Heart left ventricle (tissue), 16 donors: ENCODE measurements around the gene SLC7A7. TPM values are rescaled to one million over a fixed set of nuclear protein-coding genes. Genes with fewer than 3 reads are reported as not detected.

Source experiments
- ATAC-seq, 4 donors: fragments of 200-7000 bp; cut with Tn5 transposase; one replicate each; pipeline ENCODE4 v1.9.1; 2020 to 2022; ENCODE audit warnings: moderate library complexity in 4 of 4, mild to moderate bottlenecking in 3 of 4, moderate number of reproducible peaks in 1 of 4
- DNase-seq, 5 donors: peaks; one replicate each; pipeline ENCODE4 v3.0.0-alpha.2; 2020
- H3K27ac ChIP-seq, 12 donors: fragments of 200-600 bp; sonication (generic) in 4 of 12; one replicate each; pipeline versions ENCODE4 v1.5.0 to v1.8.0; 2016 to 2022; ENCODE audit warnings: mild to moderate bottlenecking in 2 of 12
- H3K27me3 ChIP-seq, 9 donors: fragments of 200-600 bp; sonication (generic) in 2 of 9; one replicate each; pipeline versions ENCODE4 v1.5.1 to v1.8.0; 2016 to 2022; ENCODE audit warnings: mild to moderate bottlenecking in 3 of 9
- H3K36me3 ChIP-seq, 9 donors: fragments of 200-600 bp; sonication (generic) in 2 of 9; one replicate each; pipeline versions ENCODE4 v1.5.0 to v1.8.0; 2018 to 2022; ENCODE audit warnings: mild to moderate bottlenecking in 2 of 9
- H3K4me1 ChIP-seq, 12 donors: fragments of 200-600 bp; sonication (generic) in 4 of 12; one replicate each; pipeline versions ENCODE4 v1.5.0 to v1.8.0; 2016 to 2022; ENCODE audit warnings: mild to moderate bottlenecking in 3 of 12
- H3K4me3 ChIP-seq, 12 donors: fragments of 200-600 bp; sonication (generic) in 4 of 12; one replicate each; pipeline versions ENCODE4 v1.5.0 to v1.8.0; 2017 to 2022; ENCODE audit warnings: mild to moderate bottlenecking in 9 of 12, moderate library complexity in 4 of 12
- H3K9me3 ChIP-seq, 12 donors: fragments of 200-600 bp; sonication (generic) in 4 of 12; one replicate each; pipeline versions ENCODE4 v1.5.0 to v1.8.0; 2016 to 2022; ENCODE audit warnings: mild to moderate bottlenecking in 1 of 12
- CTCF ChIP-seq, 12 donors: fragments of 200-600 bp; sonication (generic) in 4 of 12; IDR thresholded peaks; one replicate each; pipeline versions ENCODE4 v1.5.0 to v1.8.0; 2018 to 2022; ENCODE audit warnings: antibody characterized with exemption in 12 of 12, mild to moderate bottlenecking in 5 of 12
- POLR2A ChIP-seq, 2 donors: fragments of 450-650 bp; IDR thresholded peaks; one replicate each; pipeline ENCODE4 v1.6.1; 2017; ENCODE audit warnings: antibody characterized with exemption in 2 of 2, mild to moderate bottlenecking in 2 of 2, moderate library complexity in 2 of 2
- WGBS, 4 donors: extraction: QIAGEN DNeasy Blood & Tissue Kit in 2 of 4; methylation state at CpG; one replicate each; pipeline versions ENCODE4 v1.1.5 to v1.1.7; 2013 to 2018; 5-methylcytosine and 5-hydroxymethylcytosine counted together
- intact Hi-C, 10 donors: fragments of 100-400 bp; cut with DNase I; formaldehyde crosslinking; loops; one replicate each; pipeline versions ENCODE4 v1.11.1 to v1.14.2; 2022
- polyA plus RNA-seq, 2 donors: library from polyadenylated mRNA; stranded (reverse); fragments of 200-250 nt; gene quantifications; one replicate each; pipeline ENCODE4 v1.2.3, GENCODE V29; 2013
- total RNA-seq, 9 donors: library from RNA; depleted of rRNA in 2 of 9; stranded (reverse); fragments of >200 nt in 2 of 9; fragmentation: NEBNext Ultra II Directional in 3 of 9; extraction: Animal tissue kit (Norgen Biotek cat#: 25700) in 3 of 9; gene quantifications; one replicate each; pipeline versions ENCODE4 v1.1.0 to v1.2.4, GENCODE V29; 2016 to 2023
- donor health status: ischemic (EF 13 %, LVEDD 7.1; RV severe dilation, severe dysfunction).
- donor health status: healthy with polysubstance abuse.
- donor health status: DM: no; HTN: yes; CAD: no.
- donor health status: DM: no; HTN: no; CAD: no.
- donor health status: ischemic (EF 25% LVEDD 6.9; RV normal size, moderate dysfunction).
- donor health status: ischemic (EF 25% LVEDD 5.7; RV mildly dilated, moderate dysfunction).
- donor health status: healthy.
- donor health status: DM: yes; HTN: yes; CAD: no.
- donor health status: ischemic (EF 35%, LVEDD 5.7; RV mildly dilated, moderate dysfunction).
- donor health status: nonischemic (EF 11% LVEDD 7.7; RV severe dilation, severe dysfunction).
- donor health status: DM: yes; HTN: yes; CAD: no.
- donor health status: PGD.
- donor health status: ischemic (EF 29% LVEDD 5.4; RV normal size, mild dysfunction).
- donor health status: nonischemic (EF 23%, LVEDD 6.1; RV moderate dilation, normal function).

SLC7A7 gene
- total and polyA plus RNA-seq, 11 donors, result 1.3 to 28.0 (median 3.8) TPM

GRCh38 chr14:22837114-22837749 is 22.0 kb upstream of the SLC7A7 start:
- H3K4me1 ChIP-seq, result peaks cover 0 to 37% (median 18%) of the 10 kb centered on the region in 12 donors
- 1 to 4% (median 2%) methylated on average over 43 to 57 of the region's 57 CpGs for WGBS, 4 donors

DNA sequence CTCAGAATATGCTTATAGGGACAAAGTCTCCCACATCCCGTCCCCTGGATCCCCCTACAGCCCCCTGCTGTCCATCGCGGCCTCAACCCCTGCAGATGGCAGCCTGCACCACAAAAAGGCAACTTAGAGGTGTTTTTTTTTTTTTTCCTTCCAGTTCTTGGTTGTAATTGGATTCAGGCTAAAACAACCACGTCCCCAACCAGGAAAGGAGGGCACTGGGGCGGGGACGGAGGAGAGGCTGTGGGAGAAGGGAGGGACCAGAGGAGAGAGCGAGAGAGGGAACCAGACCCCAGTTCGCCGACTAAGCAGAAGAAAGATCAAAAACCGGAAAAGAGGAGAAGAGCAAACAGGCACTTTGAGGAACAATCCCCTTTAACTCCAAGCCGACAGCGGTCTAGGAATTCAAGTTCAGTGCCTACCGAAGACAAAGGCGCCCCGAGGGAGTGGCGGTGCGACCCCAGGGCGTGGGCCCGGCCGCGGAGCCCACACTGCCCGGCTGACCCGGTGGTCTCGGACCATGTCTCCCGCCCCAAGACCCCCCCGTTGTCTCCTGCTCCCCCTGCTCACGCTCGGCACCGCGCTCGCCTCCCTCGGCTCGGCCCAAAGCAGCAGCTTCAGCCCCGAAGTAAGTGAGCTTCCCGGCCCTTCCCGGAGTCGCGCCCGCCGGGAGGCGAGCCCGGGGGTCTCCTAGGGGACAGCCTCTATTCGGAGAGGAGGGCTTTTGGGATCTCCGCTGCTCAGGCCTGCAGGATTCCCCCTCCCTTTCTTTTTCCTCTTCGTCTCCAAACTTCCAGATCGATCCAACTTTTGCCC is 21.3 kb upstream of the SLC7A7 start, which contains the start of gene MMP14:
Gene MMP14 (plus strand): TSS at position 285 of the 813 bp plus-strand sequence. CDS start 233 bp downstream, at position 518.
- no peaks in the 10 kb centered on the region for H3K9me3 ChIP-seq
- intact Hi-C loops, result loop anchor here in 4 of 10 donors (1.0 to 10.0 kb wide), 3 partner anchors 16 to 78 kb away; partner anchors contain the start of gene RBM23 (in 1 of the 4)
- 1 to 3% (median 3%) methylated on average over 38 to 46 of the region's 46 CpGs for WGBS, 4 donors

More at GRCh38 chr14:22837114-22837749, 22.0 kb upstream of the SLC7A7 start:
- H3K9me3 ChIP-seq, result no peaks in the 10 kb centered on the region
- intact Hi-C loops, result loop anchor here in 3 of 10 donors (2.0 to 10.0 kb wide), 2 partner anchors 16 to 78 kb away; partner anchors contain the start of gene RBM23 (in 1 of the 3)
- TF ChIP-seq POLR2A (IDR thresholded peaks at IDR 0.05) (no peak), CTCF (IDR thresholded peaks at IDR 0.05) (peak in 4 of 12 donors; percentile 6 to 25 (median 20))
- H3K4me3 ChIP-seq, result peak overlapping the region; percentile 56 to 99 (median 82)
- peak overlapping the region; percentile 81 to 98 (median 92) for H3K27ac ChIP-seq
- H3K27me3 ChIP-seq, result no peaks in the 10 kb centered on the region
- ATAC-seq, result peak; percentile 58 to 79 (median 68)
- H3K36me3 ChIP-seq, result peaks cover 0 to 46% (median 32%) of the 10 kb centered on the region in 9 donors
- peak; percentile 71 to 84 (median 75) for DNase-seq

GRCh38 chr14:22835505-22835904 is 20.3 kb upstream of the SLC7A7 start:
- 70 to 83% (median 78%) methylated on average over 3 of the region's 3 CpGs for WGBS, 4 donors
- intact Hi-C loops, result loop anchor here in 1 of 10 donors (10.0 kb wide), 1 partner anchor 79 kb away; the partner anchor contains the start of gene RBM23
- H3K4me1 ChIP-seq, result peaks cover 0 to 41% (median 21%) of the 10 kb centered on the region in 12 donors
- DNase-seq, result no peak
- TF ChIP-seq POLR2A (IDR thresholded peaks at IDR 0.05) (no peak), CTCF (IDR thresholded peaks at IDR 0.05) (no peak)
- H3K36me3 ChIP-seq, result peaks cover 0 to 35% (median 24%) of the 10 kb centered on the region in 9 donors
- ATAC-seq, result no peak
- H3K4me3 ChIP-seq, result no peak overlapping the region
- H3K27ac ChIP-seq, result peak overlapping the region in 6 of 12 donors; percentile 81 to 98 (median 92)
- no peaks in the 10 kb centered on the region for H3K27me3 ChIP-seq
- H3K9me3 ChIP-seq, result no peaks in the 10 kb centered on the region

More for the DNA sequence above, 21.3 kb upstream of the SLC7A7 start, which contains the start of gene MMP14:
- H3K27me3 ChIP-seq, result no peaks in the 10 kb centered on the region
- H3K4me1 ChIP-seq, result peaks cover 0 to 37% (median 18%) of the 10 kb centered on the region in 12 donors
- peaks cover 0 to 39% (median 27%) of the 10 kb centered on the region in 9 donors for H3K36me3 ChIP-seq
- peak; percentile 69 to 87 (median 82) for DNase-seq
- TF ChIP-seq POLR2A (IDR thresholded peaks at IDR 0.05) (peak in 1 of 2 donors; percentile 45), CTCF (IDR thresholded peaks at IDR 0.05) (peak in 9 of 12 donors; percentile 27 to 57 (median 51))
- H3K4me3 ChIP-seq, result peak within 1 kb of the TSS; percentile 56 to 99 (median 82)
- ATAC-seq, result peak; percentile 73 to 86 (median 80)
- peak within 1 kb of the TSS; percentile 81 to 98 (median 92) for H3K27ac ChIP-seq
